GM12892 (cell line): ENCODE data around the gene ALDH1A3.

Experiments used
- POLR2A ChIP-seq: IDR thresholded peaks from 2 replicates; pipeline ENCODE4 v1.6.1; 2011; ENCODE audit warnings: low read depth, low read length, control low read depth
- POLR2AphosphoS5 ChIP-seq: IDR thresholded peaks from 2 replicates; pipeline ENCODE4 v1.6.1; 2011; ENCODE audit warnings: low read depth, low read length, control low read depth

DNA sequence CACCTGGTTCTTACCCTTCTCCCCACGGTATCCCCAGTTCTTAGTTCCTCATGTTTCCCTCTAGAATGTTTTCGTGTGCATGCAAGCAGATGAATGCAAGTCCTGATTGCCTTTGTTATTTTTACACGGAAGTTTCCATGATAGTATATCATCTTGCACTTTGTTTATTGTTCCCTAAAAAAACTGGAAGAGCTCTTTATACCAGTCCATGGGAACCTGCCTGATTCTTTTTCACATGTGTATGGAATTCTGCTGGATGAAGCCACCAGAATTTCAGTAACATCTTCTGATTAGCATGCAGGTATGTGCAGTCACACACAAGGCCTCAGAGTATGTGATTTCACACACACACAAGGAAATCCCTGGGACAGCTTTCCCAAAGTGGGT is 23.5 kb downstream of the ALDH1A3 start:
- TF ChIP-seq POLR2A: no peak
- TF ChIP-seq POLR2AphosphoS5: no peak
